WI38 (cell line): Measurements from ENCODE around the gene IKZF3.

Experiments used
- H3K4me3 ChIP-seq: 2 replicates; pipeline ENCODE4 v1.5.1; 2011; ENCODE audit warnings: low read depth, mild to moderate bottlenecking, control low read depth, low read length
- TF ChIP-seq, protein P1 (sequence below): IDR thresholded peaks from 2 replicates; pipeline ENCODE4 v1.5.1; 2012; ENCODE audit warnings: low read depth, mild to moderate bottlenecking, control low read depth, low read length

Gene IKZF3

DNA sequence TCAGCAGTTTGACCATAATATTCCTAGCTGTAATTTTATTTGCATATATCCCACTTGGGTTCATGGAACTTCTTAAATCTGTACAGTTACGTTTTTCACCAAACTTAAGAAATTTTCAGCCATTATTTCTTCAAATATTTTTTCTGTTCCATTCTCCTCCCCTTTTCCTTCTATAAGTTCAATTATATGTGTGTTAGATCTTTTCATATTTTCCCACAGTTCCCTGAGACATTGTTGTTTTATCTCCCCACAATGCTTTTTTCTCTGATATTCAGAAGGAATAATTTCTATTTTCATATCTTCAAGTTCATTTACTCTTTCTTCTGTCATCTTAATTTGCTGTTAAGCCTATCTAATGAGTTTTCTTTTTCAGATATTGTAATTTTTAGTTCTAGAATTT lies 26.1 kb downstream of the IKZF3 start:
- no peak overlapping the region for H3K4me3 ChIP-seq
- TF ChIP-seq, protein P1, sequence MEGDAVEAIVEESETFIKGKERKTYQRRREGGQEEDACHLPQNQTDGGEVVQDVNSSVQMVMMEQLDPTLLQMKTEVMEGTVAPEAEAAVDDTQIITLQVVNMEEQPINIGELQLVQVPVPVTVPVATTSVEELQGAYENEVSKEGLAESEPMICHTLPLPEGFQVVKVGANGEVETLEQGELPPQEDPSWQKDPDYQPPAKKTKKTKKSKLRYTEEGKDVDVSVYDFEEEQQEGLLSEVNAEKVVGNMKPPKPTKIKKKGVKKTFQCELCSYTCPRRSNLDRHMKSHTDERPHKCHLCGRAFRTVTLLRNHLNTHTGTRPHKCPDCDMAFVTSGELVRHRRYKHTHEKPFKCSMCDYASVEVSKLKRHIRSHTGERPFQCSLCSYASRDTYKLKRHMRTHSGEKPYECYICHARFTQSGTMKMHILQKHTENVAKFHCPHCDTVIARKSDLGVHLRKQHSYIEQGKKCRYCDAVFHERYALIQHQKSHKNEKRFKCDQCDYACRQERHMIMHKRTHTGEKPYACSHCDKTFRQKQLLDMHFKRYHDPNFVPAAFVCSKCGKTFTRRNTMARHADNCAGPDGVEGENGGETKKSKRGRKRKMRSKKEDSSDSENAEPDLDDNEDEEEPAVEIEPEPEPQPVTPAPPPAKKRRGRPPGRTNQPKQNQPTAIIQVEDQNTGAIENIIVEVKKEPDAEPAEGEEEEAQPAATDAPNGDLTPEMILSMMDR, result no peak

DNA sequence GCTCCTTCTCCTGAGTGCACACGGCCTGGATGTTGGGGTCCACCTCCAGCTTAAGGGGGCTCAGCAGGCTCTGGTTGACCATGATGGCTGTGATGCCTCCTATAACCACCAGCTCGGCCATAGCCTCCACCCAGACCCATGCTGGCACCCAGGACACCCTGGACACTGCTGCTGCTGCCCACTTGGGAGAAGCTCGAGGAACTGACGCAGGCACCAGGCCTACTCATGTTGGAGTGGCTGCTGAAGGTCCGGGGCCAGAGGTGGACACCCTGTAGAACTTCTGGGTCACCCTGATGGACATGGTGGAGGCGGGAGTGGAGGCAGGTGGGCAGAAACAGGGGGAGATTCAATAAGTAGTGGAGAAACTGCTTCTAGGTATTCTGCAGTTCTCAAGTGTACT lies 28.0 kb downstream of the IKZF3 start:
- TF ChIP-seq, protein P1, result no peak
- H3K4me3 ChIP-seq, result no peak overlapping the region

DNA sequence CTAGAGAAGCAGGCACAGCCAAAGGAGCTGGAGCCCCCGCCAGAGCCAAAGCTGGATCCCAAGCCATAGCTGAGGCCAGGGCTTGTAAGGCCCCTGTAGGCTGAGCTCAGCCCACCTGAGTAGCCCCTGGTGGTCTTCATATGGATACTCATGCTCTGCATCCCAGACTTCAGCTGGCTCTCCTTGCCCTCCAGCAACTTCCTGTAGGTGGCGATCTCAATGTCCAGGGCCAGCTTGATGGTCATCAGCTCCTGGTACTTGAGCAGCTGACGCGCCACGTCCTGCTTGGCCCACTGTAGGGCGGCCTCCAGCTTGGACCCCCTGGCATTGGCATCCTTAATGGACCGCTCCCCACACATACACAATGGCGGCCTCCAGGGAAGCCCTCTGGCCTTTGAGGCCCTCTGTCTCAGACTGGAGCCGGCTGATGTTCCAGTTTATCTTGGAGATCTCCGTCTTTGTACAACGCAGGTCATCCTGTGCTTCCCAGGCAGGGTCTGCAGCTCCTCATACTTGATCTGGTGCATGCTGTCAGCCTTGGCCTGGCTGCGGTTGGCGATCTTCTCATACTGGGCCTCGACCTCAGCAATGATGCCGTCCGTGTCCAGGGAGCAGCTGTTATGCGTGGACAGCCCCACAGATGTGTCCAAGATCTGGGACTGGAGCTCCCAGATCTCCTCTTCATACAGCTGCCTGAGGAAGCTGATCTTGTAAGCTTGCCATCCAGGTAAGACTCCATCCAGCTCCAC lies 28.9 kb downstream of the IKZF3 start:
- TF ChIP-seq, protein P1, result no peak
- no peak overlapping the region for H3K4me3 ChIP-seq

DNA sequence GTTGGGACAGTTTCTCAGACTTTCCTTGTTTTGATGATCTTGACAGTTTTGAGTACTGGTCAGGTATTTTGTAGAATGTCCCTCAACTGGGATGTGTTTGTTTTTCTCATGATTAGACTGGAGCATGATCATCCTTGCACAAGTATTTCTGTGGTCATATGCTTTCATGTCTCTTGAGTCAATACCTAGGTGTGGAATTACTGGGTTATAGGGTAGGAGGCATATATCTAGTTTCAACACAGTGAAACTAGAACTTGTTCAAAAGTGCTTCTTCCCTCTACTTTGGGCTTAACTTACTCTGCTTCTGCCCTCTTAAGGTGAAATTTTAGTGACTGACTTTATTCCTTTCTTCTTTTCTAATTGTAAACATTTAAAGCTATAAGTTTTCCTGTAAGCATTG lies 30.1 kb downstream of the IKZF3 start:
- TF ChIP-seq, protein P1, result no peak
- no peak overlapping the region for H3K4me3 ChIP-seq

DNA sequence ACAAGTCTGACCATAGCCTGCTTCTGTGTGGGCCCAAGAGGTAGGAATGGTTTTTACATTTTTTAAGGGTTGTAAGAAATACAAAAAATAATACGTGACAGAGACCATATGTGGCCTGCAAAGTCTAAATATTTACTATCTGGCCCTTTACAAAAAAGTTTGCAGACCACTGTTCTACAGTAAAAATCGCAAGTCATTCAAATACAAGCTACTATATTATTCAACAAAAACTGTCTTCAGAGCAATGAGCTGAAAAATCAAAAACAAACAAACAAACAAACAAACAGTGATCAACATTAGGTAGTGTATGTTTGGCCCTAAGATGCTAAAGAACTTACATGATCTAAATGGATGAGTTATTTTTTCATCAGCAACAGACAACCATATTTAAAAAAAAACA lies 32.5 kb downstream of the IKZF3 start:
- no peak overlapping the region for H3K4me3 ChIP-seq
- TF ChIP-seq, protein P1, result no peak

DNA sequence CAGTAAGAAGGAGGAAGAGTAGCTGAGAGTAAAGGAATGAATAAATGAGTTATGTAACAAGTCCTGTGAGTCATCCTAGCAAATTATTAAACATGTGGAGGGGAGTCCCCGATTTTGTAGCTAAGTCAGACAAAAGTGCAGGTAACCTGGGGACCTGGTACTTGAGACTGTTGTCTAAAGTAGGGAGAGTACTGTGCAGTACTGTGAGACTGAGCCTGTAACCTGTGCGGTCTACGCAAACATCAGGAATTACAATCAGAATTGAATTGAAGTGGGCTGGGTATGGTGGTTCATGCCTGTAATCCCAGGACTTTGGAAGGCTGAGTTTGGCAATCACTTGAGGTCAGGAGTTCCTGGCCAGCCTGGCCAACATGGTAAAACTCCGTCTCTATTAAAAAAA lies 35.7 kb downstream of the IKZF3 start:
- TF ChIP-seq, protein P1, result no peak
- H3K4me3 ChIP-seq, result no peak overlapping the region

DNA sequence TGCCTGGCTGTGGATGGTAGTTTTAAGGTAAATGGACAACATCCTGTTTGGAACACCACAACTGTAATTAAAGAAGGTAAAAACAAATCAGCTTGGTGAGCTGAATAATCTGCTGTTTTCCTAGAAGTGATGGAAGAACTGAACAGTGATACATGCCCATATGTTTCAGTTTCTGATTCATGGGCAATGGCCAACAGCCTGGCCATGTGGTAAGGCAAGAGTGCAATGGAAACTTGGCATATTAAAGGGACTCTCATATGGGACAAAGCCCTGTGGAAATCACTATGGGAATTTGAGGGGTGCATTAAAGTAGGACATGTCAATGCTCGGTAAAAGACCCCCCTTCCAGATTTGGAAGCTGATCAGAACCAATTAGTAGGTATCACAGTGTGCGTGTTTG lies 37.8 kb downstream of the IKZF3 start:
- TF ChIP-seq, protein P1, result no peak
- no peak overlapping the region for H3K4me3 ChIP-seq
